Gastrocnemius medialis (tissue), 4 donors: Measurements from ENCODE around the gene ATF1. TPM values are rescaled to one million over a fixed set of nuclear protein-coding genes. Genes with fewer than 3 reads are reported as not detected.
A peak's percentile ranks its signal among the peaks of the same experiment; 100 is the strongest.

ENCODE experiments used
- ATAC-seq, 2 donors: fragments of 150-250 bp; one replicate each; pipeline ENCODE4 v1.9.1; 2016
- DNase-seq, 2 donors: peaks; one replicate each; pipeline ENCODE4 v3.0.0-alpha.2; 2019
- H3K27ac ChIP-seq, 4 donors: fragments of 200-600 bp; sonication (generic); 1 replicate in 1 of 4; 2 replicates in 3 of 4; pipeline ENCODE4 v1.5.1; 2016 to 2018; ENCODE audit warnings: mild to moderate bottlenecking in 2 of 4, moderate library complexity in 1 of 4
- H3K27me3 ChIP-seq, 3 donors: fragments of 200-600 bp; sonication (generic) in 2 of 3; 1 replicate in 1 of 3; 2 replicates in 2 of 3; pipeline versions ENCODE4 v1.5.1 to v1.6.0; 2016 to 2019; ENCODE audit warnings: mild to moderate bottlenecking in 1 of 3, moderate library complexity in 1 of 3
- H3K36me3 ChIP-seq, 2 donors: fragments of 200-600 bp; sonication (generic) in 1 of 2; one replicate each; pipeline ENCODE4 v1.5.1; 2017 to 2018
- H3K4me1 ChIP-seq, 2 donors: fragments of 200-600 bp; sonication (generic) in 1 of 2; one replicate each; pipeline ENCODE4 v1.5.1; 2016 to 2017; ENCODE audit warnings: mild to moderate bottlenecking in 2 of 2
- H3K4me3 ChIP-seq, 4 donors: fragments of 200-600 bp; sonication (generic) in 3 of 4; 1 replicate in 1 of 4; 2 replicates in 3 of 4; pipeline ENCODE4 v1.5.1; 2016 to 2019; ENCODE audit warnings: mild to moderate bottlenecking in 2 of 4
- H3K9me3 ChIP-seq, 3 donors: fragments of 200-600 bp; sonication (generic) in 2 of 3; 1 replicate in 1 of 3; 2 replicates in 2 of 3; pipeline ENCODE4 v1.5.1; 2016 to 2019
- CTCF ChIP-seq, 5 experiments: fragments of 450-650 bp in 3 of 5; fragments of 200-600 bp in 2 of 5; sonication (generic) in 2 of 5; IDR thresholded peaks in 4 of 5; conservative IDR thresholded peaks in 1 of 5; 1 replicate in 4 of 5; 2 replicates in 1 of 5; pipeline ENCODE4 v1.5.1; 2016 to 2019; ENCODE audit warnings: antibody characterized with exemption in 5 of 5, mild to moderate bottlenecking in 3 of 5, moderate library complexity in 3 of 5
- POLR2A ChIP-seq, 2 donors: fragments of 450-650 bp; IDR thresholded peaks; one replicate each; pipeline ENCODE4 v1.6.1; 2017; ENCODE audit warnings: antibody characterized with exemption in 2 of 2, mild to moderate bottlenecking in 2 of 2, moderate library complexity in 2 of 2
- in situ Hi-C, 4 donors: fragments of 200-750 bp; cut with MboI; loops; one replicate each; pipeline versions ENCODE4 v1.15.0 to v1.8.0; 2017; ENCODE audit warnings: low sequenced_read_pairs in 4 of 4
- intact Hi-C: fragments of 100-400 bp; cut with DNase I; formaldehyde crosslinking; loops from one replicate; pipeline ENCODE4 v1.15.1; 2023; ENCODE audit warnings: low total_unique reads
- total RNA-seq, 4 donors: library from RNA; depleted of rRNA; stranded (reverse); fragments of >200 nt; gene quantifications; one replicate each; pipeline versions ENCODE4 v1.1.0 to v1.2.3, GENCODE V29; 2016

ATF1 gene
- total RNA-seq, 4 donors from 2014 or later = 16.4 to 44.5 (median 37.5) TPM

DNA sequence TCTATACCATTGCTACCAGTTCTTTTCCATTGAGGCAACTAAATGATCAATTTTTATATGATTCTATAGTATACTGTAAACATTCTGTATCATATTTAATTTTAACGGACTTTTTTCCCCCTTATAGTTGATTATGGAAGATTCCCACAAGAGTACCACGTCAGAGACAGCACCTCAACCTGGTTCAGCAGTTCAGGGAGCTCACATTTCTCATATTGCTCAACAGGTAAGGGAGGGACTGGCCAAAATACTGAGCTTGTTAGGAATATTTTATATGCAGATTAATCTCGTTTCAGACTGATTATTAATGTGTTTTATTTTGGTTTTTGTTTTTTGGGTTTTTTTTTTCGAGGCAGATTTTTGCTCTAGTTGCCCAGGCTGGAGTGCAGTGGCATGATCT, 16.1 kb downstream of the ATF1 start:
- H3K27me3 ChIP-seq = no peaks in the 10 kb centered on the region
- H3K27ac ChIP-seq = no peak overlapping the region
- H3K36me3 ChIP-seq = peaks cover 0 to 17% of the 10 kb centered on the region in 2 donors
- intact Hi-C loops = no loop called here
- ATAC-seq = peak in 1 of 2 donors; percentile 86
- H3K9me3 ChIP-seq = no peaks in the 10 kb centered on the region
- DNase-seq = no peak
- peaks cover 0 to 15% of the 10 kb centered on the region in 2 donors for H3K4me1 ChIP-seq
- H3K4me3 ChIP-seq = no peak overlapping the region
- in situ Hi-C loops = no loop called here
- TF ChIP-seq POLR2A (IDR thresholded peaks at IDR 0.05) (no peak), CTCF (IDR thresholded peaks at IDR 0.05 in 4 of 5, conservative IDR thresholded peaks at IDR 0.05 in 1 of 5) (no peak)

GRCh38 chr12:50784501-50784900, 20.6 kb downstream of the ATF1 start:
- DNase-seq (no peak), ATAC-seq (no peak)
- H3K9me3 ChIP-seq = no peaks in the 10 kb centered on the region
- H3K36me3 ChIP-seq = peaks cover 0 to 17% of the 10 kb centered on the region in 2 donors
- intact Hi-C loops = no loop called here
- no peak overlapping the region for H3K27ac ChIP-seq
- H3K4me1 ChIP-seq = peaks cover 16 to 29% of the 10 kb centered on the region in 2 donors
- H3K4me3 ChIP-seq = no peak overlapping the region
- H3K27me3 ChIP-seq = no peaks in the 10 kb centered on the region
- in situ Hi-C loops = no loop called here
- TF ChIP-seq POLR2A (IDR thresholded peaks at IDR 0.05) = no peak
- no peak for TF ChIP-seq CTCF (IDR thresholded peaks at IDR 0.05 in 4 of 5, conservative IDR thresholded peaks at IDR 0.05 in 1 of 5)

DNA sequence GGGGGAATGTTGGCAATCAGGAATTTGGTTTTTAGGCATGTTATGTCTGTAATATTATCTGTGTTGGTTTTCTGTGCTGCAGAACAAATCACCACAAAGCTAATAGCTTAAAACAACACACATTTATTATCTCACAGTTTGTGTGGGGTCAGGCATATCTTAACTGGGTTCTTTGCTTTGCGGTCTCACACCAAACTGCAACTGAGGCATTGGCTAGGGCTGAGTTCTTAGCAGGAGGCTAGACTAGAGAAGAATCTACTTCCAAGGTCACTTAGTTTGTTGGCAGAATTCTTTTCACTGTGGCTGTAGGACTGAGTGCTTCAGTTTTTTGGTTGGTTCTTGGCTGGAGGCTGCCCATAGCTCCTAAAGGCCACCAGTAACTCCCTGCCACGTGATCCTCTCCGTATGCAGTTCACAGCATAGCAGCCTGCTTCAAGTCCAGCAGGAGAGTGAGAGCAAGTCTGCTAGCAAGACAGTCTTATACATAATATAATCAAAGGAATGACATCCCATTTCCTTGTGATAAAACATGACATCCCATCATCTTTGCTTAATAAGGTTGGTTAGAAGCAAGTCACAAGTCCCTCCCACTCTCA, 21.6 kb downstream of the ATF1 start:
- intact Hi-C loops = no loop called here
- in situ Hi-C loops = no loop called here
- peak overlapping the region in 2 of 4 donors; percentile 12 to 65 for H3K27ac ChIP-seq
- TF ChIP-seq POLR2A (IDR thresholded peaks at IDR 0.05) = no peak
- no peak for TF ChIP-seq CTCF (IDR thresholded peaks at IDR 0.05 in 4 of 5, conservative IDR thresholded peaks at IDR 0.05 in 1 of 5)
- H3K27me3 ChIP-seq = no peaks in the 10 kb centered on the region
- DNase-seq (no peak), ATAC-seq (no peak)
- H3K9me3 ChIP-seq = no peaks in the 10 kb centered on the region
- peaks cover 0 to 17% of the 10 kb centered on the region in 2 donors for H3K36me3 ChIP-seq
- no peak overlapping the region for H3K4me3 ChIP-seq
- H3K4me1 ChIP-seq = peaks cover 16 to 23% of the 10 kb centered on the region in 2 donors

DNA sequence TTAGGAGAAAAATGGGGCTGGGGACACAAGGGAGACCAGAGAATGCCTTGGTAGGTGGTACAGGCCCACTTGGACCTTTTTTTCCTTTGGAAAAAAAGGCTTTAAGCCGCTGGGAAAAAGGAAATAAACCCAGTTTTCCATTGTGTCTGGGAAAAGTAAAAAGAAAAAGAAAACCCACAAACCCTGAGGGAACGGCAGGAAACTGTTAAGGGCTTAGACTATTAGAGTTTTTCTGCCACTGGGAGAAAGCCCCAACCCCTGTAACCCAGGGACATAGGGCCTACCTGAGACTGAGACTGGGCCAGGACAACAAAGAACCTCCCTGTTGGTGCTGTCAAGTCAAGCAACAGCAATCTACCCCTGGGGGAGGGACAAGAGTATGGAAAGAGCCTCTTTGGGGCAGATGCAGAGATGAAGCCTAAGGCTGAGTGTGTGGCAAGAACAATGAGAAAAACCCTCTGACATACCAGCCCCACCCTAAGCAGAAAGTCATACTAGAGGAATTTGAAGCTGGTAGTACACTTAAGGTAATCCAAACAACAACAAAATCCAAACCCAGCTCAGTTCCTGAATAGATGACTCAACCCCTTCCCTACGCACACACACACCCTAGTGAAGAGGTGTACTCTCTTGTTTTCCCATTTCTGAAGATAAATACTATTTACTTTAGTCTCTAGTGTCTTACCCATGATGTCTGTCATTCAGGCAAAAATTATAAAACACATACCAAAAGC, 22.8 kb downstream of the ATF1 start:
- in situ Hi-C loops = no loop called here
- intact Hi-C loops = no loop called here
- DNase-seq (no peak), ATAC-seq (peak; percentile 85 to 86)
- Histone ChIP-seq H3K9me3 (no peaks in the 10 kb centered on the region), H3K4me3 (no peak overlapping the region), H3K4me1 (peaks cover 16 to 23% of the 10 kb centered on the region in 2 donors), H3K27ac (peak overlapping the region in 3 of 4 donors; percentile 52 to 65 (median 56)), H3K27me3 (no peaks in the 10 kb centered on the region), H3K36me3 (peaks cover 0 to 5% of the 10 kb centered on the region in 2 donors)
- TF ChIP-seq POLR2A (IDR thresholded peaks at IDR 0.05) (no peak), CTCF (IDR thresholded peaks at IDR 0.05 in 4 of 5, conservative IDR thresholded peaks at IDR 0.05 in 1 of 5) (no peak)
